Subcutaneous adipose tissue (tissue), 4 donors: ENCODE measurements around the gene HBB. TPM values are rescaled to one million over a fixed set of nuclear protein-coding genes. Genes with fewer than 3 reads are reported as not detected.

Source experiments
- CTCF ChIP-seq: fragments of 450-650 bp; IDR thresholded peaks from one replicate; pipeline ENCODE4 v1.5.1; 2016; ENCODE audit warnings: low read depth, mild to moderate bottlenecking, control low read depth, antibody characterized with exemption, moderate library complexity
- total RNA-seq, 4 donors: library from RNA; depleted of rRNA; stranded (reverse); fragments of >200 nt; gene quantifications; one replicate each; pipeline ENCODE4 v1.1.0, GENCODE V29; 2016

Gene HBB
- total RNA-seq, 4 donors from 2014 or later: 22.2 to 687 (median 94.5) TPM

DNA sequence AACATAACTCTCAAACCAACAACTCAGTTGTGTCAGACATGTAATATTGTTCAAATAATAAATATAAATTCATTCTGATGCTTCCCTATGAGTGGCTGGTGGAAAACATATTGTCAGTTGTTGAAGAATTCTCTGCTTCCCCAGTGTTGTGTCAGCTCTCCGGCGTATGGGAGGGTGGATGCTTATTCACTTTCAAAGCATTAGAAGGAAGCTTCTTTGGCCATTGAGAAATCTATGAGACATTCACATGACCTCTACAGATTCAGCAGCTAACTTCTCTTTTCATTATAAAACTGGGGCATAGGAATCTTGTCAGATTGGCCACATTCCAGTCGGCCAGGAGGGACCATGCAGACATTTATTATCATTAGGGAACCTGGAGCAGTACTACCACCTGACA, 29.3 kb downstream of the HBB start:
- TF ChIP-seq CTCF: no peak

DNA sequence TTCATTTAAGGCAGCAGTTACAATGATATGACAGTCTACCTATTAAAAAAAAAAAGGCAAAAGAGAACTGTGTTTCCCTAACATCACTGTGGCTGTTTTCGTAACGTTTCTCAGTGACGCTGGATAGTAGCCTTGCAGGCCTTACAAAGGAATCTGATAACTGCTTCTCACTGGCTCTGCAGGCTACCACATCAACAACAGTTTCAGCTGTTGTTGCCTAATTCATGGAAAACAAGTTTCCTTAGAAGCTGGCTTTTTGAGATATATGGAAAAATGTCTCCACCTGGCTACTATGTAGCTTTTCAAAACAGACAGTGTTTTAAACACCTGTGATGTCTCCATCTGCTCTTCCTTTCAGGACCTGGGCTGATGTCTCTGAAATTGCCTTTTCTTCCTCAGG, 30.1 kb downstream of the HBB start:
- no peak for TF ChIP-seq CTCF

- no peak for TF ChIP-seq CTCF
Measured at GRCh38 chr11:5196067-5196466, 30.8 kb downstream of the HBB start.

DNA sequence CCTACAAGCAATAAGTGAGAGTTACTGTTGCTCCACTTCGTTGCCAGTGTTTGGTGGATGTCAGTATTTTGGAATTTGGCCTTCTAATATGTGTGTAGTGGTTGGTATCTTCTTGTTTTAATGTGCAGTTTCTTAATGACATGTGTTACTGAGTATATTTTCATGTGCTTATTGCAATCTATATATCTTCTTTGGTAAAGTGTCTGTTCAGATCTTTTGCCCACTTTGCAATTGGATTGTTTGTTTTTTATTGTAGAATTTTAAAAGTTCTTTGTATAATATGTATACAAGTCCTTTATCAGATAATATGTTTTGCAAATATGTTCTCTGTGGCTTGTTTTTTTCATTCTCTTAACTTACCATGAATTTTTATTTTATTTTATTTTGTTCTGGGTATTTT, 34.1 kb downstream of the HBB start:
- no peak for TF ChIP-seq CTCF

DNA sequence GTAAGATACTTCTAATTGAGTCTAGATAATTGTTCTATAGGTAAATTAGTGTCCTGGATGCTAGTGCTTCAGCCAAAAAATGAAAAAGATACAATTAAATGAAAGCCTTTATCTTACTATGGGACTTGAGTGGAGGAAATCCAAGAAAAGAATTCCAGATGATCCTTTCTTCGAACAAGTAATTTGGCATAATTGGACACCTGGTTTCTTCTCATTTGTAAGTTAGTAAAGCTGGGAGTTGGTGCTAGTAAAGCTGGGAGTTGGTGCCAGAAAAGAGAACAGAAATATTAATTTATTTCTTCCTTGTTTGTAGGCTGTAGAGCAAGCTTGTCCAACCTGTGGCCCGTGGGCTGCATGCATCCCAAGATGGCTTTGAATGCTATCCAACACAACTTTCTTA, 38.7 kb downstream of the HBB start:
- TF ChIP-seq CTCF: no peak

DNA sequence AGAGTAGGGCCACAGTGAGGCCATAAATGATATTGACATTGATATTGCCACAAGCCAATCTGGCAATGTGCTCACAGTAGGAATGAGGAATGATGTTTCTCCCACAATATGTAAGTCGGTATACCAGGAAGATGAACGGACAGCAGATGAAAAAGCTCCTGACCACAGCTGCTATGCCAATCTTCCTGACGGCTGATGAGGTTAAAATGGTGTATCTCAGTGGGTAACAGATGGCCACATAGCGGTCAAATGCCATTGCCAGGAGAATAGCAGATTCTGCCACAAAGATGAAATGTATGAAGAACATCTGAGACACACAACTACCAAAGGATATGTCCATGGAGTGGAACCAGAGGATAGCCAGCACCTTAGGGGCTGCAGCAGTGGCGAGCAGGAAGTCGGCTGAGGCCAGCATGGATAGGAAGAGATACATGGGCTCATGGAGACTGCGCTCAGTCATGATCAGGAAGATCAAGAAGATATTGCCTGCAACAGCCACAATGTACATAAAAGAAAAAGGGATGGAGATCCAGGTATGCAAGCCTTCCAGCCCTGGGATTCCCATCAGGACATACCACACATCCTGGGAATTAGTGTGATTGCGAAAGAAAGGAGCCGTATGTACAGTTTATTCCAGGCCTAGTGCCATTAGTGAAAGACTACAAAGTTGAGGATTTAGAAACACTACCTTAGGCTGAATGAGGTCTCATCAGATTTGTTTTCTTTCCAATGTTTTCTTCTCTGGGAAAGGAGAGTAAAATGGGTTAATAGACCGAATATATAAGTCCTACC, 48.6 kb downstream of the HBB start:
- no peak for TF ChIP-seq CTCF

Other genes with a start within 250 kb of the HBB start
- gene OR51L1, start 232.2 kb downstream of the HBB start, total RNA-seq: not detected
- not detected for gene OR52J3, start 180.5 kb downstream of the HBB start, total RNA-seq
- gene OR52E2, start 167.4 kb downstream of the HBB start, total RNA-seq: not detected
- gene OR52E1, start 157.5 kb downstream of the HBB start, total RNA-seq: not detected
- not detected for gene OR52A5, start 88.7 kb downstream of the HBB start, total RNA-seq
- gene OR52A1, start 72.3 kb downstream of the HBB start, total RNA-seq: not detected
- not detected for gene OR51V1, start 26.4 kb downstream of the HBB start, total RNA-seq
- 1 to 10 TPM in 1 of 4 donors, not detected in 3; 4.4 TPM for gene HBD, start 7.4 kb upstream of the HBB start, total RNA-seq
- not detected for gene HBG1, start 22.8 kb upstream of the HBB start, total RNA-seq
- not detected for gene HBG2, start 27.7 kb upstream of the HBB start, total RNA-seq
- not detected for gene HBE1, start 42.9 kb upstream of the HBB start, total RNA-seq
- gene OR51B4, start 74.9 kb upstream of the HBB start, total RNA-seq: not detected
- not detected for gene OR51B2, start 97.2 kb upstream of the HBB start, total RNA-seq
- gene OR51B5, start 116.5 kb upstream of the HBB start, total RNA-seq: under 1 TPM in 2 of 4 donors, not detected in 2; 0.66 to 0.85 TPM
- gene OR51B6, start 124.4 kb upstream of the HBB start, total RNA-seq: not detected
- not detected for gene OR51M1, start 156.7 kb upstream of the HBB start, total RNA-seq
- not detected for gene OR51Q1, start 195.0 kb upstream of the HBB start, total RNA-seq
- 1 to 10 TPM in 1 of 4 donors, not detected in 3; 2.9 TPM for gene OR51I1, start 214.4 kb upstream of the HBB start, total RNA-seq
- gene OR51I2, start 222.3 kb upstream of the HBB start, total RNA-seq: not detected